Lower lobe of right lung (tissue), 2 donors: ENCODE data around the gene RAVER1. TPM values are rescaled to one million over a fixed set of nuclear protein-coding genes. Genes with fewer than 3 reads are reported as not detected.

Experiments used
- ATAC-seq, 2 donors: fragments of 200-7000 bp; cut with Tn5 transposase; one replicate each; pipeline ENCODE4 v1.9.1; 2020 to 2022; ENCODE audit warnings: mild to moderate bottlenecking in 2 of 2, moderate library complexity in 2 of 2
- DNase-seq: peaks from one replicate; pipeline ENCODE4 v3.0.0-alpha.2; 2020
- H3K27ac ChIP-seq: fragments of 200-600 bp; one replicate; pipeline ENCODE4 v1.8.0; 2022
- H3K27me3 ChIP-seq: fragments of 200-600 bp; one replicate; pipeline ENCODE4 v1.8.0; 2022; ENCODE audit warnings: low read depth
- H3K36me3 ChIP-seq: fragments of 200-600 bp; one replicate; pipeline ENCODE4 v1.8.0; 2022; ENCODE audit warnings: mild to moderate bottlenecking
- H3K4me1 ChIP-seq: fragments of 200-600 bp; one replicate; pipeline ENCODE4 v1.8.0; 2022
- H3K4me3 ChIP-seq: fragments of 200-600 bp; one replicate; pipeline ENCODE4 v1.8.0; 2022; ENCODE audit warnings: mild to moderate bottlenecking
- H3K9me3 ChIP-seq: fragments of 200-600 bp; one replicate; pipeline ENCODE4 v1.8.0; 2022
- CTCF ChIP-seq: fragments of 200-600 bp; IDR thresholded peaks from one replicate; pipeline ENCODE4 v1.8.0; 2022; ENCODE audit warnings: antibody characterized with exemption, mild to moderate bottlenecking
- intact Hi-C: fragments of 100-400 bp; cut with DNase I; formaldehyde crosslinking; loops from one replicate; pipeline ENCODE4 v1.11.0; 2022
- total RNA-seq: library from RNA; stranded (reverse); fragmentation: NEBNext Ultra II Directional; extraction: Animal tissue kit (Norgen Biotek cat#: 25700); gene quantifications from one replicate; pipeline ENCODE4 v1.2.1, GENCODE V29; 2021
- donor health status: DM: no; HTN: yes; CAD: no; lungs with severe emphysema.

Gene RAVER1
- total RNA-seq, 1 donor from 2014 or later = 29.6 TPM

- peaks cover 50% of the 10 kb centered on the region for H3K36me3 ChIP-seq
- DNase-seq (no peak), ATAC-seq (peak; percentile 5 to 20)
- no peaks in the 10 kb centered on the region for H3K9me3 ChIP-seq
- H3K27ac ChIP-seq = no peak overlapping the region
- intact Hi-C loops = no loop called here
- peaks cover 16% of the 10 kb centered on the region for H3K4me1 ChIP-seq
- no peaks in the 10 kb centered on the region for H3K27me3 ChIP-seq
- peak overlapping the region; percentile 96 for H3K4me3 ChIP-seq
- TF ChIP-seq CTCF = no peak
These were observed 16.9 kb downstream of the RAVER1 start for GRCh38 chr19:10316229-10317044.

DNA sequence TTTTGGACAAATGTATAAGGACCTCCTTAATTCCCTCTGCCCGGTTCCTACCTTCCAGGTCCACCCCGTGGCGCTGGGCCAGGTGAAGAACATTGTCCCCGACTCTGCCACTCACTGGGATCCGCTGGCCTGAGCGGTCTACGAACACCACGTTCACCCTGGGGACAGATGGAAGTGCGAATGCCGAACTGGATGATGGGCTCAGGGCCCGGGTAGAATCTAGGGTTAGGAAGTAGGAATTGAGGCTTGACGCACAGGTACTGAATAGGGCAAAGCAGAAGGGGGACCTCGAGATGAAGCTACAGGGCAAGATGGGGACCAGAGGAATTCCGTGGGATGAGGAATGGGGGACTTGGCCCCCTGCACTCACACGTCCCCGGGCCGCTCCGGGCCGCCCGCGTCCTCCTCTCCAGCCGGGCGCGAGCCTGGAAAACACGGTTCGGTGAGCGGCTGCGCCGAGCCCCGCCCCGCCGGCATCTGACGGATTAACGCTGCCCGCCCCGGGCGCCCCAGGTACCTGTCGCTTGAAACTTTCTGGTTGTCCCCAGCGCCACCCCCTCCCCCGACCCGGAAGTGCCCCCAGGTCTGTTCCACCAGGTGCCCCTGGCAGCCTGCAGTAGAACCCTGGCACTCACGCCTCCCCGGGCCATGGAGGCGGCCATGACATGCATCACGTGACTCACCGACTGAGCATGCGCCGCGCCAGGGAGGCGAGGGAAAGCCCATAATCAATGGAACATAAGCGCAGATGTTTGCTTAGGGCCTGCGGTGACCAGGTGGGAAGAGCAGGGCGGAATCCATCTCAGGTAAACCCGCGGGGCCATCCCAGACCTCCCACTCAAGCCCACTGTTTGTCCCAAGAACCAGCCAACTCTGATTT is 17.8 kb downstream of the RAVER1 start, which contains the start of gene FDX2:
TSS of gene FDX2 (minus strand) at position 681 of the 880 bp plus-strand sequence. CDS start at position 662, 19 bp downstream.
- H3K27me3 ChIP-seq = no peaks in the 10 kb centered on the region
- intact Hi-C loops = no loop called here
- peak within 1 kb of the TSS; percentile 96 for H3K4me3 ChIP-seq
- peak; percentile 90 to 96 for ATAC-seq
- peaks cover 41% of the 10 kb centered on the region for H3K36me3 ChIP-seq
- H3K4me1 ChIP-seq = peaks cover 16% of the 10 kb centered on the region
- H3K9me3 ChIP-seq = no peaks in the 10 kb centered on the region
- no peak for TF ChIP-seq CTCF
- DNase-seq = peak; percentile 92
- H3K27ac ChIP-seq = peak within 1 kb of the TSS; percentile 57

DNA sequence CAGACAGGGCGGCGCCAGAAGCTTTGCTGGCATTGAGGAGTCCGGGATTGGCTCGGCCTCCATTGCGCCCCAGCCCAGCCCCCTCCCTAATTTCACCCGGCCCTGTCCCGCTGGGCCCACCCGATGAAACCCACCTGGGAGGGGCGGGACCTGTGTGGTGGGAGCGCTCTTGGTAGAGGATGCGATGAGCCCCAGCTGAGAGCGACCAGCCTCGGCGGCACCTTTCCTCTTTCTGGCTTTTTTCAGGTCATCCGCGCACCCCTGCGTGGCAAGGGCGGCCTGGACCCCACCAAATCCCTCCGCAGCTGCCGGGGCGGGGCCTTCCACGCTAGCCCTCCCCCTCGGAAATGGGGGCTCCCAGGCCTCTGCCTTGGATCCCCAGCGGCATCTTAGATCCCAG is 23.9 kb downstream of the RAVER1 start, which contains the start of gene ZGLP1:
TSS of gene ZGLP1 (minus strand) at position 393 of the 400 bp plus-strand sequence.
- Histone ChIP-seq H3K4me1 (peaks cover under 1% of the 10 kb centered on the region), H3K9me3 (no peaks in the 10 kb centered on the region), H3K4me3 (no peak within 1 kb of the TSS), H3K27ac (no peak within 1 kb of the TSS), H3K27me3 (no peaks in the 10 kb centered on the region), H3K36me3 (peaks cover 8% of the 10 kb centered on the region)
- ATAC-seq = no peak
- no peak for DNase-seq
- no peak for TF ChIP-seq CTCF
- intact Hi-C loops = no loop called here

DNA sequence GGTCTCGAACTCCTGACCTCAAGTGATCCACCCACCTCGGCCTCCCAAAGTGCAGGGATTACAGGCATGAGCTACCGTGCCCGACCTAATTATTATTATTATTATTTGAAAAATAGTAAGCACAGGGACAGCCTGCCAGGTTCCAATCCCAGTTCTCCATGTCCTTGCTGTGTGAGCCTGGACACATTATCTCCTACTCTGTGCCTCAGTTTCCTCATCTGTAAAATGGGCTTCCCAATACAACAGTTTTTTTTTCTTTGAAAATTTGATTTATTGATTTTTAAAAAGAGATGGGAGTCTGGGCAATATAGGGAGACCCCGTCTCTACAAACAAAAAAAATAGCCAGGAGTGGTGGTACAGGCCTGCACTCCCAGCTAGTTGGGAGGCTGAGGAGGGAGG is 27.0 kb downstream of the RAVER1 start:
- Histone ChIP-seq H3K9me3 (no peaks in the 10 kb centered on the region), H3K4me3 (no peak overlapping the region), H3K36me3 (peaks cover 8% of the 10 kb centered on the region), H3K4me1 (no peaks in the 10 kb centered on the region), H3K27ac (no peak overlapping the region), H3K27me3 (no peaks in the 10 kb centered on the region)
- no peak for TF ChIP-seq CTCF
- DNase-seq = no peak
- intact Hi-C loops = no loop called here
- no peak for ATAC-seq

GRCh38 chr19:10305139-10305806 is 28.1 kb downstream of the RAVER1 start:
- ATAC-seq (peak; percentile 65 to 67), DNase-seq (peak; percentile 68)
- no peaks in the 10 kb centered on the region for H3K27me3 ChIP-seq
- intact Hi-C loops = no loop called here
- H3K4me3 ChIP-seq = no peak overlapping the region
- no peak for TF ChIP-seq CTCF
- H3K4me1 ChIP-seq = no peaks in the 10 kb centered on the region
- H3K36me3 ChIP-seq = peaks cover 7% of the 10 kb centered on the region
- H3K9me3 ChIP-seq = no peaks in the 10 kb centered on the region
- H3K27ac ChIP-seq = peak overlapping the region; percentile 41
